NCI-H1694 (cell line): ENCODE measurements around the gene PPIP5K1.
A peak's percentile ranks its signal among the peaks of the same experiment; 100 is the strongest.

Experiments
- DNase-seq: peaks from one replicate; lab custom pipeline; 2025; lab: John Stamatoyannopoulos, UW

PPIP5K1 gene

GRCh38 chr15:43517354-43518196 lies 72.4 kb downstream of the PPIP5K1 start, which contains the start of gene MAP1A:
Gene MAP1A, plus strand, starts transcription at chr15:43517608. Its CDS starts 3,866 bp downstream, at chr15:43521474.
- DNase-seq = peak; percentile 39

GRCh38 chr15:43516801-43517353 lies 73.1 kb downstream of the PPIP5K1 start:
- DNase-seq = peak; percentile 39

GRCh38 chr15:43516185-43516584 lies 73.8 kb downstream of the PPIP5K1 start:
- DNase-seq = no peak

- no peak for DNase-seq
These were observed 74.3 kb downstream of the PPIP5K1 start for GRCh38 chr15:43515741-43516140.

GRCh38 chr15:43514241-43515057 lies 75.6 kb downstream of the PPIP5K1 start:
- DNase-seq = peak; percentile 18

GRCh38 chr15:43513550-43513949 lies 76.5 kb downstream of the PPIP5K1 start:
- no peak for DNase-seq

GRCh38 chr15:43511012-43511885 lies 78.8 kb downstream of the PPIP5K1 start:
- DNase-seq = no peak

GRCh38 chr15:43510200-43511011 lies 79.6 kb downstream of the PPIP5K1 start:
- peak; percentile 93 for DNase-seq

GRCh38 chr15:43509660-43510199 lies 80.3 kb downstream of the PPIP5K1 start:
- DNase-seq = no peak

- no peak for DNase-seq
These were observed 80.9 kb downstream of the PPIP5K1 start for GRCh38 chr15:43508991-43509659.

GRCh38 chr15:43508421-43508820 lies 81.6 kb downstream of the PPIP5K1 start:
- no peak for DNase-seq

- no peak for DNase-seq
These were observed 84.3 kb downstream of the PPIP5K1 start for GRCh38 chr15:43505738-43506137.

- no peak for DNase-seq
These were observed 90.4 kb downstream of the PPIP5K1 start for GRCh38 chr15:43499635-43500034.

GRCh38 chr15:43498990-43499389 lies 91.0 kb downstream of the PPIP5K1 start:
- no peak for DNase-seq

GRCh38 chr15:43493703-43494472 lies 96.1 kb downstream of the PPIP5K1 start:
- DNase-seq = no peak

- peak; percentile 81 for DNase-seq
These were observed 97.1 kb downstream of the PPIP5K1 start, which contains the start of gene TP53BP1 for GRCh38 chr15:43492673-43493601. Gene TP53BP1, minus strand, starts transcription at chr15:43493156. Its CDS starts 113 bp downstream, at chr15:43493043.

GRCh38 chr15:43492266-43492665 lies 97.7 kb downstream of the PPIP5K1 start:
- DNase-seq = no peak

- no peak for DNase-seq
These were observed 100.8 kb downstream of the PPIP5K1 start for GRCh38 chr15:43489191-43489590.
